AG20443 (cell line): Measurements from ENCODE around the gene TBATA.
"Not testable (repeated sequence)": the region's sequence is repeated elsewhere in the genome, so short reads cannot be mapped to it uniquely, and the experiment has no call there.

Source experiments
- DNase-seq: peaks from one replicate; pipeline ENCODE4 v3.0.0; 2012; ENCODE audit warnings: low spot score, mixed read lengths

Gene TBATA

GRCh38 chr10:70778267-70778924 is 6.8 kb downstream of the TBATA start:
- no peak for DNase-seq

GRCh38 chr10:70777063-70777875 is 7.9 kb downstream of the TBATA start:
- no peak for DNase-seq

- DNase-seq, result peak; percentile 9
These were observed 8.6 kb downstream of the TBATA start for GRCh38 chr10:70776455-70777005.

GRCh38 chr10:70775679-70776454 is 9.3 kb downstream of the TBATA start:
- DNase-seq, result peak; percentile 9

- no peak for DNase-seq
These were observed 10.1 kb downstream of the TBATA start for GRCh38 chr10:70774810-70775678.

- no peak for DNase-seq
These were observed 11.0 kb downstream of the TBATA start for GRCh38 chr10:70773965-70774809.

GRCh38 chr10:70773461-70773860 is 11.7 kb downstream of the TBATA start:
- no peak for DNase-seq

- DNase-seq, result no peak
These were observed 12.6 kb downstream of the TBATA start for GRCh38 chr10:70772627-70773026.

- DNase-seq, result no peak
These were observed 13.6 kb downstream of the TBATA start for GRCh38 chr10:70771311-70772194.

GRCh38 chr10:70770516-70770915 is 14.7 kb downstream of the TBATA start:
- not testable (repeated sequence) for DNase-seq

- no peak for DNase-seq
These were observed 15.2 kb downstream of the TBATA start for GRCh38 chr10:70770001-70770400.

GRCh38 chr10:70769121-70769520 is 16.1 kb downstream of the TBATA start:
- DNase-seq, result no peak

- DNase-seq, result not testable (repeated sequence)
These were observed 17.0 kb downstream of the TBATA start for GRCh38 chr10:70768026-70768685.

GRCh38 chr10:70765794-70766594 is 19.2 kb downstream of the TBATA start:
- no peak for DNase-seq

GRCh38 chr10:70763567-70763966 is 21.6 kb downstream of the TBATA start:
- no peak for DNase-seq

GRCh38 chr10:70762441-70763175 is 22.6 kb downstream of the TBATA start:
- DNase-seq, result no peak

- no peak for DNase-seq
These were observed 23.3 kb downstream of the TBATA start for GRCh38 chr10:70761727-70762350.
